ENCODE data around the gene DRC7.

DNA sequence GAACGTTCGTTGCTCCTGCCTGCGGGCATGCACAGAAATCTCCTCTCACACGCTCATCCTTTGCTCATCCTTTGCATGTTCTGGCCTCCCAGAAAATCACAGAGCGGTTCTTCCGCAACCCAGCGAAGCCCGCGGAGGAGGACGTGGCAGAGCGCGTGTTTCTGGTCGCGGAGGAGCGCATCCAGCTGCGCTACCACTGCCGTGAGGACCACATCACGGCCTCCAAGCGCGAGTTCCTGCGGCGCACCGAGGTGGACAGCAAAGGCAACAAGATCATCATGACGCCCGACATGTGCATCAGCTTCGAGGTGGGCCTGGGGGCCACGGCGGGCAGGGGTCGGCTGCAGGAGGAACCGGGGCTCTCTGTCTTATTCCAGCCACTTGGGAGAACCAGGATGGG is 31.4 kb downstream of the DRC7 start:
- TF ChIP-seq EP300 (IDR thresholded peaks at IDR 0.05), result no peak
- TF ChIP-seq, protein P1, sequence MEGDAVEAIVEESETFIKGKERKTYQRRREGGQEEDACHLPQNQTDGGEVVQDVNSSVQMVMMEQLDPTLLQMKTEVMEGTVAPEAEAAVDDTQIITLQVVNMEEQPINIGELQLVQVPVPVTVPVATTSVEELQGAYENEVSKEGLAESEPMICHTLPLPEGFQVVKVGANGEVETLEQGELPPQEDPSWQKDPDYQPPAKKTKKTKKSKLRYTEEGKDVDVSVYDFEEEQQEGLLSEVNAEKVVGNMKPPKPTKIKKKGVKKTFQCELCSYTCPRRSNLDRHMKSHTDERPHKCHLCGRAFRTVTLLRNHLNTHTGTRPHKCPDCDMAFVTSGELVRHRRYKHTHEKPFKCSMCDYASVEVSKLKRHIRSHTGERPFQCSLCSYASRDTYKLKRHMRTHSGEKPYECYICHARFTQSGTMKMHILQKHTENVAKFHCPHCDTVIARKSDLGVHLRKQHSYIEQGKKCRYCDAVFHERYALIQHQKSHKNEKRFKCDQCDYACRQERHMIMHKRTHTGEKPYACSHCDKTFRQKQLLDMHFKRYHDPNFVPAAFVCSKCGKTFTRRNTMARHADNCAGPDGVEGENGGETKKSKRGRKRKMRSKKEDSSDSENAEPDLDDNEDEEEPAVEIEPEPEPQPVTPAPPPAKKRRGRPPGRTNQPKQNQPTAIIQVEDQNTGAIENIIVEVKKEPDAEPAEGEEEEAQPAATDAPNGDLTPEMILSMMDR (IDR thresholded peaks at IDR 0.05), result no peak
- TF ChIP-seq POLR2A (IDR thresholded peaks at IDR 0.05), result no peak
